Measurements from ENCODE around the gene LCE1E. TPM values are rescaled to one million over a fixed set of nuclear protein-coding genes. Genes with fewer than 3 reads are reported as not detected.

Gene LCE1E
- total RNA-seq, 2 experiments from 2014 or later, result not detected

DNA sequence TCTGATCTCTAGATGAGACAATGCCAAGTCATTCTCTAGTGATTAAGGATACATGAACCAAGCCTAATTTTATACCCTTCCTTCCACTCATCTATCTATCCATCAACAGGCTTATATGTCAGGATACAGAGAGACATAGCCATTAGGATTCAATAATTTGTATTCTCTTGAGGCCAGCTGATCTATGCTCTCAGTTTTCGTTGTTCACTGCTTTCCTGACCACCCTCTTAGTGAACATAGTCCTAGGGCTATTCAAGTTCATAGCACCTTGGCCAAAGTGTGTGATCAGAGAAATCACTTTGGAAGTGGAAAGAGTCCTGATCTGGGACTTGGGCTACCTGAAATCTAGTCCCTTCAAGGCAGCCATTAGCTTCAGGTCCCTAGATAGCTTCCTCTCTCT lies 32.5 kb upstream of the LCE1E start:
- CTCF ChIA-PET (ENCODE audit: unreplicated experiment), result no interaction called here
- no peak for TF ChIP-seq EZH2phosphoT487 (IDR thresholded peaks at IDR 0.05; ENCODE audit: borderline replicate concordance, low read depth, low read length)
- TF ChIP-seq, protein P1, sequence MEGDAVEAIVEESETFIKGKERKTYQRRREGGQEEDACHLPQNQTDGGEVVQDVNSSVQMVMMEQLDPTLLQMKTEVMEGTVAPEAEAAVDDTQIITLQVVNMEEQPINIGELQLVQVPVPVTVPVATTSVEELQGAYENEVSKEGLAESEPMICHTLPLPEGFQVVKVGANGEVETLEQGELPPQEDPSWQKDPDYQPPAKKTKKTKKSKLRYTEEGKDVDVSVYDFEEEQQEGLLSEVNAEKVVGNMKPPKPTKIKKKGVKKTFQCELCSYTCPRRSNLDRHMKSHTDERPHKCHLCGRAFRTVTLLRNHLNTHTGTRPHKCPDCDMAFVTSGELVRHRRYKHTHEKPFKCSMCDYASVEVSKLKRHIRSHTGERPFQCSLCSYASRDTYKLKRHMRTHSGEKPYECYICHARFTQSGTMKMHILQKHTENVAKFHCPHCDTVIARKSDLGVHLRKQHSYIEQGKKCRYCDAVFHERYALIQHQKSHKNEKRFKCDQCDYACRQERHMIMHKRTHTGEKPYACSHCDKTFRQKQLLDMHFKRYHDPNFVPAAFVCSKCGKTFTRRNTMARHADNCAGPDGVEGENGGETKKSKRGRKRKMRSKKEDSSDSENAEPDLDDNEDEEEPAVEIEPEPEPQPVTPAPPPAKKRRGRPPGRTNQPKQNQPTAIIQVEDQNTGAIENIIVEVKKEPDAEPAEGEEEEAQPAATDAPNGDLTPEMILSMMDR (conservative IDR thresholded peaks at IDR 0.05; ENCODE audit: low read length), result no peak
- H3K9me2 ChIP-seq (ENCODE audit: insufficient read depth, low read length), result no peaks in the 10 kb centered on the region
- H3K27ac ChIP-seq (ENCODE audit: low read depth, low read length, poor library complexity, severe bottlenecking), result no peak overlapping the region
- H3K4me2 ChIP-seq (ENCODE audit: low read length), result no peak overlapping the region
- POLR2A ChIA-PET, result no interaction called here
- no peak overlapping the region for H3K4me3 ChIP-seq (ENCODE audit: low read depth, low read length, poor library complexity, severe bottlenecking)
- BruUV-seq (replicated peaks), result no TSS peak
- intact Hi-C loops (cut with micrococcal nuclease; ENCODE audit: unreplicated experiment), result no loop called here
- H3K4me1 ChIP-seq (ENCODE audit: insufficient read depth, low read length, poor library complexity, severe bottlenecking), result no peaks in the 10 kb centered on the region
- H3K36me3 ChIP-seq (ENCODE audit: insufficient read depth, low read length), result no peaks in the 10 kb centered on the region
- no peak for DNase-seq (ENCODE audit: low spot score)
- H3K79me2 ChIP-seq (ENCODE audit: insufficient read depth, low read depth, low read length), result no peaks in the 10 kb centered on the region
- H3K9me3 ChIP-seq (ENCODE audit: low read length), result no peaks in the 10 kb centered on the region
- H4K20me1 ChIP-seq (ENCODE audit: insufficient read depth, low read length), result no peaks in the 10 kb centered on the region
- H2AFZ ChIP-seq (ENCODE audit: low read length), result no peak overlapping the region

DNA sequence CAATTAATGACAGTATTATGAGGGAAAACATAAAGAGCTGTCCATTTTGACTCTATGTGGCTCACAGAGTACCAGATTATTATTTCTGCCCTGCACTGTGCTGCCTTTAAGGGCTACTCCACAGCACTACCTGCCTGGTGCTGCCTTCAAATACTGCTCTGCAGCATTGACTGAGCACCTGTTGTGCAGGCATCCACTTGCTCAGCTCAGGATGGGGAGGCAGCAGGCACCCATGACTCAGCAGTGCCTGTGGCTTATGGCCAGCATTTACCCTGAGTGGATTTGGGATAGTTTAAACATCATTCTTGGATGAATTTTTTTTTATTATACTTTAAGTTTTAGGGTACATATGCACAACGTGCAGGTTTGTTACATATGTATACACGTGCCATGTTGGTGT lies 29.2 kb upstream of the LCE1E start:
- Histone ChIP-seq H3K79me2 (ENCODE audit: insufficient read depth, low read depth, low read length) (no peaks in the 10 kb centered on the region), H3K9me2 (ENCODE audit: insufficient read depth, low read length) (no peaks in the 10 kb centered on the region), H4K20me1 (ENCODE audit: insufficient read depth, low read length) (no peaks in the 10 kb centered on the region), H3K4me1 (ENCODE audit: insufficient read depth, low read length, poor library complexity, severe bottlenecking) (no peaks in the 10 kb centered on the region), H3K4me3 (ENCODE audit: low read depth, low read length, poor library complexity, severe bottlenecking) (no peak overlapping the region), H3K4me2 (ENCODE audit: low read length) (no peak overlapping the region), H3K9me3 (ENCODE audit: low read length) (no peaks in the 10 kb centered on the region), H3K27ac (ENCODE audit: low read depth, low read length, poor library complexity, severe bottlenecking) (no peak overlapping the region), H2AFZ (ENCODE audit: low read length) (no peak overlapping the region), H3K36me3 (ENCODE audit: insufficient read depth, low read length) (no peaks in the 10 kb centered on the region)
- ChIA-PET CTCF (ENCODE audit: unreplicated experiment) (interaction anchor here (0.5 kb wide), 1 partner anchor 28 kb away, joined by 5 read pairs; no protein-coding TSS in a partner anchor), POLR2A (no interaction called here)
- intact Hi-C loops (cut with micrococcal nuclease; ENCODE audit: unreplicated experiment), result no loop called here
- TF ChIP-seq, protein P1 (conservative IDR thresholded peaks at IDR 0.05; ENCODE audit: low read length), result no peak
- no peak for TF ChIP-seq EZH2phosphoT487 (IDR thresholded peaks at IDR 0.05; ENCODE audit: borderline replicate concordance, low read depth, low read length)
- no peak for DNase-seq (ENCODE audit: low spot score)
- BruUV-seq (replicated peaks), result no TSS peak

DNA sequence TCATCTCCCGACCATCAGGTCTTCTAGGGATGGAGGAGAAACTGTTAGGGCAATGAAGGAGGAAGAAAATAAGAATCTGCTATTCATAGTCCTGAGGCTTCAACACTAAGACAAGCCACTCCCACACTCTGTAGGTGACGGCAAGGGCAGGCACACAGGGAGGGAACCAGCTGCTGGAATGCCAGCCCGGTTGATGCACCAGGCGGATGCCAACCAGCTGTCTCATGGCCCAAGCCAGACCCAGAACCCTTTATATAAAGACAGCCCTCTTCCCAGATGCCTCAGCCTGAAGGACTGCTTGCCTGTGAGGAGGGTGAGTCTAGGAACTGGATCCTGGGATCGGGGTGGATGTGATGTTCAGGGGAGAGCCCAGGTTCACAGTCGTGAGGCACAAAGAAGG lies 28.3 kb upstream of the LCE1E start, which contains the start of gene KPRP:
TSS of gene KPRP (plus strand) at position 279 of the 400 bp plus-strand sequence. CDS start 1,564 bp downstream, outside the sequence.
- Histone ChIP-seq H3K9me3 (ENCODE audit: low read length) (no peaks in the 10 kb centered on the region), H3K9me2 (ENCODE audit: insufficient read depth, low read length) (no peaks in the 10 kb centered on the region), H3K36me3 (ENCODE audit: insufficient read depth, low read length) (no peaks in the 10 kb centered on the region), H2AFZ (ENCODE audit: low read length) (no peak within 1 kb of the TSS), H3K79me2 (ENCODE audit: insufficient read depth, low read depth, low read length) (no peaks in the 10 kb centered on the region), H3K4me2 (ENCODE audit: low read length) (no peak within 1 kb of the TSS), H3K27ac (ENCODE audit: low read depth, low read length, poor library complexity, severe bottlenecking) (no peak within 1 kb of the TSS), H3K4me3 (ENCODE audit: low read depth, low read length, poor library complexity, severe bottlenecking) (no peak within 1 kb of the TSS), H4K20me1 (ENCODE audit: insufficient read depth, low read length) (no peaks in the 10 kb centered on the region), H3K4me1 (ENCODE audit: insufficient read depth, low read length, poor library complexity, severe bottlenecking) (no peaks in the 10 kb centered on the region)
- no peak for DNase-seq (ENCODE audit: low spot score)
- ChIA-PET CTCF (ENCODE audit: unreplicated experiment) (no interaction called here), POLR2A (interaction anchor here (0.6 kb wide), 1 partner anchor 1539 kb away, joined by 3 read pairs; no protein-coding TSS in a partner anchor)
- intact Hi-C loops (cut with micrococcal nuclease; ENCODE audit: unreplicated experiment), result no loop called here
- BruUV-seq (replicated peaks), result no TSS peak
- no peak for TF ChIP-seq EZH2phosphoT487 (IDR thresholded peaks at IDR 0.05; ENCODE audit: borderline replicate concordance, low read depth, low read length)
- TF ChIP-seq, protein P1 (conservative IDR thresholded peaks at IDR 0.05; ENCODE audit: low read length), result no peak
